IMR-90 (cell line): ENCODE results near the gene PKP3. TPM values are rescaled to one million over a fixed set of nuclear protein-coding genes. Genes with fewer than 3 reads are reported as not detected.

ENCODE experiments used
- ATAC-seq: fragments of 200-7000 bp; cut with Tn5 transposase; 2 replicates; pipeline ENCODE4 v1.9.1; 2020; ENCODE audit warnings: low read depth, mild to moderate bottlenecking, moderate library complexity
- BruUV-seq: library from RNA; stranded (reverse); fragments of 400-500 nt; replicated peaks from 2 replicates; lab custom pipeline; 2021; lab: Mats Ljungman, UMichigan
- CTCF ChIA-PET: fragments of 300-600 bp; formaldehyde crosslinking; extraction: SDS; loops from one replicate; lab custom pipeline; 2021; ENCODE audit warnings: antibody characterized with exemption; lab: Yijun Ruan, JAX
- POLR2A ChIA-PET: fragments of 300-600 bp; sonication (Branson Sonifier 250); formaldehyde crosslinking; loops from one replicate; lab custom pipeline; 2022; ENCODE audit warnings: antibody characterized with exemption; ENCODE audit not compliant: unreplicated experiment; lab: Charles Lee
- DNase-seq: peaks from one replicate; pipeline ENCODE4 v3.0.0; 2013
- H2AFZ ChIP-seq: replicated peaks from 2 replicates; pipeline ENCODE3; 2013; ENCODE audit warnings: low read length, mild to moderate bottlenecking; ENCODE audit not compliant: poor library complexity
- H2AK5ac ChIP-seq: 2 replicates; pipeline ENCODE4 v1.6.1; 2013; ENCODE audit warnings: low read depth, low read length, inconsistent platforms
- H2AK9ac ChIP-seq: replicated peaks from 2 replicates; pipeline ENCODE3; 2013; ENCODE audit warnings: mild to moderate bottlenecking, low read depth, low read length, moderate library complexity; ENCODE audit not compliant: poor library complexity
- H2BK120ac ChIP-seq: 2 replicates; pipeline ENCODE4 v1.6.1; 2013; ENCODE audit warnings: low read depth, low read length, inconsistent platforms
- H2BK15ac ChIP-seq: 3 replicates; pipeline ENCODE4 v1.6.1; 2013; ENCODE audit warnings: low read depth, low read length, inconsistent platforms
- H2BK20ac ChIP-seq: 2 replicates; pipeline ENCODE4 v1.6.1; 2013; ENCODE audit warnings: low read depth, mild to moderate bottlenecking, inconsistent platforms, low read length, moderate library complexity
- H2BK5ac ChIP-seq: 2 replicates; pipeline ENCODE4 v1.6.1; 2013; ENCODE audit warnings: mild to moderate bottlenecking, low read depth, low read length, inconsistent platforms; ENCODE audit not compliant: poor library complexity, severe bottlenecking
- H3K14ac ChIP-seq: replicated peaks from 2 replicates; pipeline ENCODE4 v1.6.1; 2013; ENCODE audit warnings: low read depth, low read length, inconsistent platforms
- H3K18ac ChIP-seq: 2 replicates; pipeline ENCODE4 v1.6.1; 2013; ENCODE audit warnings: low read depth, low read length, control low read depth
- H3K23ac ChIP-seq: 2 replicates; pipeline ENCODE4 v1.6.1; 2013; ENCODE audit warnings: low read depth, low read length, inconsistent platforms
- H3K27ac ChIP-seq: 2 replicates; pipeline ENCODE4 v1.5.1; 2013; ENCODE audit warnings: mild to moderate bottlenecking, control low read depth, low read length; ENCODE audit not compliant: insufficient read depth
- H3K27me3 ChIP-seq: 2 replicates; pipeline ENCODE4 v1.6.1; 2013; ENCODE audit warnings: low read length; ENCODE audit not compliant: control insufficient read depth, insufficient read depth
- H3K36me3 ChIP-seq: 2 replicates; pipeline ENCODE4 v1.6.1; 2013; ENCODE audit warnings: low read length, mixed read lengths; ENCODE audit not compliant: control insufficient read depth, insufficient read depth
- H3K4ac ChIP-seq: 2 replicates; pipeline ENCODE4 v1.6.1; 2013; ENCODE audit warnings: low read depth, low read length, inconsistent platforms
- H3K4me1 ChIP-seq: 2 replicates; pipeline ENCODE4 v1.6.1; 2013; ENCODE audit warnings: low read length, mixed read lengths; ENCODE audit not compliant: control insufficient read depth, insufficient read depth
- H3K4me2 ChIP-seq: 2 replicates; pipeline ENCODE4 v1.6.1; 2013; ENCODE audit warnings: low read depth, mild to moderate bottlenecking, control low read depth, low read length, moderate library complexity
- H3K4me3 ChIP-seq: 2 replicates; pipeline ENCODE4 v1.5.1; 2013; ENCODE audit warnings: low read depth, mild to moderate bottlenecking, control low read depth, low read length, moderate library complexity; ENCODE audit not compliant: insufficient read depth
- H3K56ac ChIP-seq: 2 replicates; pipeline ENCODE4 v1.6.1; 2013; ENCODE audit warnings: low read length, inconsistent platforms; ENCODE audit not compliant: insufficient read depth; ENCODE audit errors: extremely low read depth
- H3K79me1 ChIP-seq, 2 experiments: 2 replicates each; pipeline ENCODE4 v1.6.1; 2013; ENCODE audit warnings: low read length in 2 of 2, inconsistent platforms in 1 of 2, low read depth in 1 of 2
- H3K9ac ChIP-seq: 2 replicates; pipeline ENCODE4 v1.6.1; 2013; ENCODE audit warnings: low read depth, low read length, control low read depth
- H3K9me1 ChIP-seq: 2 replicates; pipeline ENCODE4 v1.6.1; 2013; ENCODE audit warnings: low read length, inconsistent platforms; ENCODE audit not compliant: insufficient read depth
- H3K9me3 ChIP-seq: 2 replicates; pipeline ENCODE4 v1.6.1; 2013; ENCODE audit warnings: low read length; ENCODE audit not compliant: control insufficient read depth, insufficient read depth
- H4K20me1 ChIP-seq: 2 replicates; pipeline ENCODE4 v1.6.1; 2013; ENCODE audit warnings: low read length, inconsistent platforms; ENCODE audit not compliant: insufficient read depth
- H4K5ac ChIP-seq: 2 replicates; pipeline ENCODE4 v1.6.1; 2013; ENCODE audit warnings: mild to moderate bottlenecking, low read depth, low read length, control low read depth
- H4K8ac ChIP-seq, 2 experiments: 2 replicates each; pipeline ENCODE4 v1.6.1; 2013; ENCODE audit warnings: low read depth in 2 of 2, low read length in 2 of 2, control low read depth in 1 of 2, inconsistent platforms in 1 of 2
- H4K91ac ChIP-seq: 2 replicates; pipeline ENCODE4 v1.6.1; 2013; ENCODE audit warnings: low read depth, low read length, inconsistent platforms; ENCODE audit not compliant: insufficient read depth
- BHLHE40 ChIP-seq: fragments of 150-350 bp; IDR thresholded peaks from 2 replicates; pipeline ENCODE4 v1.6.1; 2016; ENCODE audit warnings: mild to moderate bottlenecking, low read depth, low read length
- CEBPB ChIP-seq: IDR thresholded peaks from 2 replicates; pipeline ENCODE4 v1.6.1; 2012; ENCODE audit warnings: low read depth, low read length, improper control_type of control experiment
- CHD1 ChIP-seq: IDR thresholded peaks from 2 replicates; pipeline ENCODE4 v1.6.1; 2012; ENCODE audit warnings: low read depth, low read length, improper control_type of control experiment
- FOS ChIP-seq: fragments of 150-350 bp; IDR thresholded peaks from 2 replicates; pipeline ENCODE4 v1.6.1; 2016; ENCODE audit warnings: low read depth, low read length
- MAFK ChIP-seq: IDR thresholded peaks from 2 replicates; pipeline ENCODE4 v1.6.1; 2012; ENCODE audit warnings: low read depth, low read length, improper control_type of control experiment
- MXI1 ChIP-seq: IDR thresholded peaks from 2 replicates; pipeline ENCODE4 v1.6.1; 2012; ENCODE audit warnings: low read depth, mild to moderate bottlenecking, low read length, moderate library complexity, borderline replicate concordance
- NFE2L2 ChIP-seq: fragments of 150-350 bp; IDR thresholded peaks from 2 replicates; pipeline ENCODE4 v1.6.1; 2016; ENCODE audit warnings: low read depth, mild to moderate bottlenecking, low read length
- POLR2A ChIP-seq: IDR thresholded peaks from 2 replicates; pipeline ENCODE4 v1.6.1; 2012; ENCODE audit warnings: mild to moderate bottlenecking, low read depth, low read length
- RAD21 ChIP-seq: IDR thresholded peaks from 2 replicates; pipeline ENCODE4 v1.6.1; 2012; ENCODE audit warnings: low read length, improper control_type of control experiment
- RCOR1 ChIP-seq: IDR thresholded peaks from 2 replicates; pipeline ENCODE4 v1.6.1; 2012; ENCODE audit warnings: mild to moderate bottlenecking, low read length, improper control_type of control experiment; ENCODE audit not compliant: insufficient replicate concordance
- RFX5 ChIP-seq: IDR thresholded peaks from 2 replicates; pipeline ENCODE4 v1.8.0; 2012; ENCODE audit warnings: low read depth, mild to moderate bottlenecking, low read length, moderate library complexity
- SMC3 ChIP-seq: fragments of 150-350 bp; IDR thresholded peaks from 2 replicates; pipeline ENCODE4 v1.6.1; 2016; ENCODE audit warnings: low read depth, mild to moderate bottlenecking, antibody characterized with exemption, low read length, moderate library complexity
- WGBS, 2 experiments: methylation state at CpG; one replicate each; pipeline versions ENCODE4 v1.1.5 to v1.1.7; 2013; ENCODE audit warnings: missing lambda C conversion rate in 2 of 2; ENCODE audit not compliant: insufficient read length in 1 of 2; ENCODE audit errors: extremely low coverage in 2 of 2; 5-methylcytosine and 5-hydroxymethylcytosine counted together
- dilution Hi-C: fragments of 300-500 bp; cut with HindIII; formaldehyde crosslinking; loops from one replicate; pipeline ENCODE4 v1.14.3; 2018; ENCODE audit warnings: low sequenced_read_pairs; ENCODE audit not compliant: unreplicated experiment
- in situ Hi-C: fragments of 300-500 bp; cut with MboI; formaldehyde crosslinking; loops from 3 replicates; pipeline ENCODE4 v1.14.3; 2019; ENCODE audit warnings: low sequenced_read_pairs, inconsistent platforms, mixed read lengths
- intact Hi-C: fragments of 100-400 bp; cut with micrococcal nuclease; formaldehyde crosslinking; loops from 2 replicates; pipeline ENCODE4 v1.10.0; 2022
- polyA plus RNA-seq, 3 experiments: library from polyadenylated mRNA; depleted of rRNA; stranded (reverse); fragments of >200 nt; gene quantifications; 2 replicates each; pipeline ENCODE4 v1.2.3, GENCODE V29; 2012; ENCODE audit warnings: low replicate concordance in 1 of 3
- total RNA-seq: library from RNA; depleted of rRNA; stranded (reverse); fragments of >200 nt; gene quantifications from 2 replicates; pipeline ENCODE4 v1.2.3, GENCODE V29; 2012
- TF ChIP-seq, protein P1 (sequence below): fragments of 150-350 bp; IDR thresholded peaks from 2 replicates; pipeline ENCODE4 v1.6.1; 2016; ENCODE audit warnings: low read depth, mild to moderate bottlenecking, low read length, moderate library complexity, borderline replicate concordance
- TF ChIP-seq, protein P2 (sequence below): fragments of 150-350 bp; IDR thresholded peaks from 2 replicates; pipeline ENCODE4 v1.6.1; 2017; ENCODE audit warnings: mild to moderate bottlenecking, antibody characterized with exemption, low read length, low read depth

PKP3 gene
- total and polyA plus RNA-seq, 2 of the 4 experiments (the other 2 are of a cell fraction), result 1.5 to 2.2 TPM

DNA sequence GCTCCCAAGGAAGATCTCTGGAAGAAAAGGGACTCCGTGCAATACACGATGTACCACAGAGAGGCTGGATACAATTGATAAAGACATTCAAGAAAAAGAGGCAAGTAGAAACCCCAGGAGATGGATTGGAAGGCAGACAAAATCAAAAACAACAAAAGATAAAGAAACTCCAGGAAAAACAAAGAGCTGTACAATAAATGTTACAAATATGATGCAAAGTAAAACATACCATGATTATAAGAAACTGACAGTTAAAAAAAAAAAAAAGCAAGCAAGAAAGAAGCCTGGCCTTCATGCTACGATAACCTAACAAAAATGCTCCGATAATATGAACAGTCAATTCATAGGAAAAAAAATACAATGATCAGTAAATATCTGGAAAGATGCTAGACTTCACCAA is 31.3 kb downstream of the PKP3 start:
- Histone ChIP-seq H3K36me3 (no peaks in the 10 kb centered on the region), H2BK5ac (no peak overlapping the region), H3K14ac (no peak overlapping the region), H3K4me2 (no peak overlapping the region), H3K9me1 (no peaks in the 10 kb centered on the region), H3K27ac (no peak overlapping the region), H3K23ac (no peak overlapping the region), H2AK9ac (no peak overlapping the region), H2AK5ac (no peak overlapping the region), H4K91ac (no peak overlapping the region), H3K9me3 (no peaks in the 10 kb centered on the region), H3K4me3 (no peak overlapping the region), H3K79me1 (no peaks in the 10 kb centered on the region), H4K5ac (no peak overlapping the region), H3K27me3 (peaks cover 21% of the 10 kb centered on the region), H3K56ac (no peak overlapping the region), H3K4ac (no peak overlapping the region), H4K20me1 (no peaks in the 10 kb centered on the region), H3K4me1 (no peaks in the 10 kb centered on the region), H3K9ac (no peak overlapping the region), H4K8ac (no peak overlapping the region), H3K18ac (no peak overlapping the region), H2BK20ac (no peak overlapping the region), H2BK15ac (no peak overlapping the region), H2AFZ (no peak overlapping the region), H2BK120ac (no peak overlapping the region)
- in situ Hi-C loops (no loop called here), intact Hi-C loops (no loop called here), dilution Hi-C loops (no loop called here)
- no CpG with 5 or more reads among the region's 4 CpGs for WGBS, 2 experiments
- ATAC-seq (no peak), DNase-seq (no peak)
- CTCF ChIA-PET, result interaction anchor here (0.9 kb wide), 1 partner anchor 23 kb away, joined by 4 read pairs; no protein-coding TSS in a partner anchor
- TF ChIP-seq FOS (no peak), MXI1 (no peak), SMC3 (no peak), BHLHE40 (no peak), RCOR1 (no peak), POLR2A (no peak), MAFK (no peak), CHD1 (no peak), CEBPB (no peak), RFX5 (no peak), RAD21 (no peak), NFE2L2 (no peak)
- TF ChIP-seq, protein P1, sequence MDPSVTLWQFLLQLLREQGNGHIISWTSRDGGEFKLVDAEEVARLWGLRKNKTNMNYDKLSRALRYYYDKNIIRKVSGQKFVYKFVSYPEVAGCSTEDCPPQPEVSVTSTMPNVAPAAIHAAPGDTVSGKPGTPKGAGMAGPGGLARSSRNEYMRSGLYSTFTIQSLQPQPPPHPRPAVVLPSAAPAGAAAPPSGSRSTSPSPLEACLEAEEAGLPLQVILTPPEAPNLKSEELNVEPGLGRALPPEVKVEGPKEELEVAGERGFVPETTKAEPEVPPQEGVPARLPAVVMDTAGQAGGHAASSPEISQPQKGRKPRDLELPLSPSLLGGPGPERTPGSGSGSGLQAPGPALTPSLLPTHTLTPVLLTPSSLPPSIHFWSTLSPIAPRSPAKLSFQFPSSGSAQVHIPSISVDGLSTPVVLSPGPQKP, result no peak
- TF ChIP-seq, protein P2, sequence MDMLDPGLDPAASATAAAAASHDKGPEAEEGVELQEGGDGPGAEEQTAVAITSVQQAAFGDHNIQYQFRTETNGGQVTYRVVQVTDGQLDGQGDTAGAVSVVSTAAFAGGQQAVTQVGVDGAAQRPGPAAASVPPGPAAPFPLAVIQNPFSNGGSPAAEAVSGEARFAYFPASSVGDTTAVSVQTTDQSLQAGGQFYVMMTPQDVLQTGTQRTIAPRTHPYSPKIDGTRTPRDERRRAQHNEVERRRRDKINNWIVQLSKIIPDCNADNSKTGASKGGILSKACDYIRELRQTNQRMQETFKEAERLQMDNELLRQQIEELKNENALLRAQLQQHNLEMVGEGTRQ, result no peak
- BruUV-seq, result no TSS peak
- POLR2A ChIA-PET, result no interaction called here
